ENCODE results near the gene PGK2. TPM values are rescaled to one million over a fixed set of nuclear protein-coding genes. Genes with fewer than 3 reads are reported as not detected.

PGK2 gene
- total RNA-seq, 2 experiments from 2014 or later = not detected

- Mint-ChIP-seq H3K9me3 (peaks cover 6% of the 10 kb centered on the region), H3K27me3 (no peaks in the 10 kb centered on the region), H3K4me3 (no peak overlapping the region), H3K4me1 (ENCODE audit: low read depth) (no peaks in the 10 kb centered on the region), H3K27ac (no peak overlapping the region), H3K36me3 (ENCODE audit: low read depth) (no peaks in the 10 kb centered on the region)
- H3K36me3 ChIP-seq (ENCODE audit: insufficient read depth, low read length) = no peaks in the 10 kb centered on the region
- no peaks in the 10 kb centered on the region for H3K4me1 ChIP-seq (ENCODE audit: insufficient read depth, low read length)
- POLR2A ChIA-PET = no interaction called here
- CTCF ChIA-PET = no interaction called here
- no peak overlapping the region for H3K4me3 ChIP-seq (ENCODE audit: low read length)
- no peak for TF ChIP-seq CTCF (IDR thresholded peaks at IDR 0.05)
- no peak for DNase-seq
- H3K27me3 ChIP-seq (ENCODE audit: control insufficient read depth in 1 of 2, insufficient read depth in 2 of 2, low read length in 2 of 2) = no peaks in the 10 kb centered on the region
- H3K27ac ChIP-seq (ENCODE audit: low read depth in 1 of 2, low read length in 2 of 2) = no peak overlapping the region
- ATAC-seq (ENCODE audit: poor library complexity) = no peak
- H3K9me3 ChIP-seq (ENCODE audit: control insufficient read depth in 1 of 2, insufficient read depth in 1 of 2, low read length in 2 of 2) = no peaks in the 10 kb centered on the region
- intact Hi-C loops (cut with DNase I, micrococcal nuclease) = no loop called here
These were observed 10.6 kb downstream of the PGK2 start for GRCh38 chr6:49776444-49776843.

- H3K27me3 ChIP-seq (ENCODE audit: control insufficient read depth in 1 of 2, insufficient read depth in 2 of 2, low read length in 2 of 2) = no peaks in the 10 kb centered on the region
- DNase-seq (no peak), ATAC-seq (ENCODE audit: poor library complexity) (no peak)
- TF ChIP-seq CTCF (IDR thresholded peaks at IDR 0.05) = no peak
- CTCF ChIA-PET = no interaction called here
- no peaks in the 10 kb centered on the region for H3K9me3 ChIP-seq (ENCODE audit: control insufficient read depth in 1 of 2, insufficient read depth in 1 of 2, low read length in 2 of 2)
- POLR2A ChIA-PET = interaction anchor here (0.5 kb wide), 1 partner anchor 17 kb away, joined by 4 read pairs; no protein-coding TSS in a partner anchor
- no peaks in the 10 kb centered on the region for H3K4me1 ChIP-seq (ENCODE audit: insufficient read depth, low read length)
- H3K4me1 Mint-ChIP-seq (ENCODE audit: low read depth) = no peaks in the 10 kb centered on the region
- intact Hi-C loops (cut with DNase I, micrococcal nuclease) = no loop called here
- H3K27ac Mint-ChIP-seq = no peak overlapping the region
- H3K27me3 Mint-ChIP-seq = no peaks in the 10 kb centered on the region
- no peak overlapping the region for H3K4me3 Mint-ChIP-seq
- peaks cover 6% of the 10 kb centered on the region for H3K9me3 Mint-ChIP-seq
- no peaks in the 10 kb centered on the region for H3K36me3 ChIP-seq (ENCODE audit: insufficient read depth, low read length)
- no peak overlapping the region for H3K27ac ChIP-seq (ENCODE audit: low read depth in 1 of 2, low read length in 2 of 2)
- no peak overlapping the region for H3K4me3 ChIP-seq (ENCODE audit: low read length)
- H3K36me3 Mint-ChIP-seq (ENCODE audit: low read depth) = no peaks in the 10 kb centered on the region
These were observed 12.0 kb downstream of the PGK2 start for GRCh38 chr6:49775043-49775442.

DNA sequence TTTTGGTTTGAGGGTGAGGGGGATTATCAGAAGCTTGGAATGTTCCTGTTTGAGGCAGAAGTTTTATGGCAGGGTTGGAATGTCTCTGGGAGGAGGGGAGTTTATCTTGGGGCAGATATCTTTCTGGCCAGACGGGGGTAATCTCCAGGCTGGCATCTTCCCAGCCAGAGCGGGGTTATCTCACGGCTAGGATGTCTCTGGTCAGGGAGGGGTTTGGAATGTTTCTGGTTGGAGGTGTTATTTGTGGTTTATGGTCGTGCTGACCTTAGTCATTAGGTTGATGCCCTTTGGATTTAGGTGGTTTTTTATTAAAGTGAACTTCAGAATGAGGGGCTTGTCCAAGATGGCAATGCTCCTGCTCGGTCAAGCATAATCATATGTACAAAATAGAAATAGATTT, 14.8 kb downstream of the PGK2 start:
- Histone ChIP-seq H3K27me3 (ENCODE audit: control insufficient read depth in 1 of 2, insufficient read depth in 2 of 2, low read length in 2 of 2) (no peaks in the 10 kb centered on the region), H3K9me3 (ENCODE audit: control insufficient read depth in 1 of 2, insufficient read depth in 1 of 2, low read length in 2 of 2) (no peaks in the 10 kb centered on the region), H3K27ac (ENCODE audit: low read depth in 1 of 2, low read length in 2 of 2) (no peak overlapping the region), H3K36me3 (ENCODE audit: insufficient read depth, low read length) (no peaks in the 10 kb centered on the region), H3K4me3 (ENCODE audit: low read length) (no peak overlapping the region), H3K4me1 (ENCODE audit: insufficient read depth, low read length) (no peaks in the 10 kb centered on the region)
- TF ChIP-seq CTCF (IDR thresholded peaks at IDR 0.05) = no peak
- Mint-ChIP-seq H3K36me3 (ENCODE audit: low read depth) (no peaks in the 10 kb centered on the region), H3K4me1 (ENCODE audit: low read depth) (no peaks in the 10 kb centered on the region), H3K27ac (no peak overlapping the region), H3K9me3 (peaks cover 6% of the 10 kb centered on the region), H3K27me3 (no peaks in the 10 kb centered on the region), H3K4me3 (no peak overlapping the region)
- no peak for ATAC-seq (ENCODE audit: poor library complexity)
- POLR2A ChIA-PET = no interaction called here
- intact Hi-C loops (cut with DNase I, micrococcal nuclease) = no loop called here
- CTCF ChIA-PET = no interaction called here
- DNase-seq = no peak
